Suppressor macrophage treated with lipopolysaccharide for 1 hour (primary cell): Measurements from ENCODE around the gene SPATS2L.

Experiments
- DNase-seq, 3 donors: peaks; one replicate each; pipeline ENCODE4 v3.0.0-alpha.2; 2020 to 2022

The SPATS2L gene

DNA sequence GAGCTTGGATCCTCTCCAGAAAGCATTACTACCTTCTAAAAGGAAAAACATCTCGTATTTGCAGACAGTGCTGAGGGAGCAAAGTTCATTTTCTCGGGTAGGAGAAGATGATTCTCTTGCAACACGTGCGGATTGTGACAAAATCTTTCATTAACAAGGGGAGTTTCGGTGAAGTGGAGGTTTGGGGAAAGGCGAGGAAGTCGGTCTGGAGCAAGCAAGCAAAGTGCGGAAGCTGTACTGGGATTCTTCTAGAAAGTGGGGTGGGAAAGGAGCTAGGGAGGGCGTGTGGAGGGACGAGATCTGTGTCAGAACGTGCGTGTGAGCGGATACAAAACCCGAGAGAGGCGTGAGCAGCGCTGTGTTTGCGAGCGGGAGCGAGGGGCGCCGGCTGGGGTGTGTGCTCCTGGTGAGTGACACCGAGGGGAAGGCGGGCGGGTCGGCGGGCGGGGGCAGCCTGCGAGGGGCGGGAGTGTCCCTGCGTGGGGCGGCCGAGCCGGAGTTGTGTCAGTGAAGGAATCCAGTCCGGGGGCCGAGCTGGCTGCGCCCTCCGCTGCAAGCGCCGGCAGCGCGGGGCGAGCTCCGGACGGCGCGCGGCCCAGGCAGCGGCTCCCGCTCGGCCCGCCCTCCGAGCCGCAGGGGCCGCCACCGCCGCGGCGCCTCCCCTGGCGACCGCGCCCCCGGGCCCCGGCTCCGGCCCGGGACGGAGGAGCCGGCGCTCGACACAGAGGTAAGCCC, at the start of gene SPATS2L:
TSS of gene SPATS2L (plus strand) at position 498 of the 735 bp plus-strand sequence. CDS start 82,552 bp downstream, outside the sequence.
- DNase-seq, result peak; percentile 77 to 90 (median 81)

- DNase-seq, result no peak
Measured at GRCh38 chr2:200257570-200257969, 48.9 kb upstream of the SPATS2L start.

GRCh38 chr2:200258081-200258480, 48.4 kb upstream of the SPATS2L start:
- no peak for DNase-seq

- DNase-seq, result peak; percentile 69 to 87 (median 83)
Measured at GRCh38 chr2:200258881-200259576, 47.5 kb upstream of the SPATS2L start.

DNA sequence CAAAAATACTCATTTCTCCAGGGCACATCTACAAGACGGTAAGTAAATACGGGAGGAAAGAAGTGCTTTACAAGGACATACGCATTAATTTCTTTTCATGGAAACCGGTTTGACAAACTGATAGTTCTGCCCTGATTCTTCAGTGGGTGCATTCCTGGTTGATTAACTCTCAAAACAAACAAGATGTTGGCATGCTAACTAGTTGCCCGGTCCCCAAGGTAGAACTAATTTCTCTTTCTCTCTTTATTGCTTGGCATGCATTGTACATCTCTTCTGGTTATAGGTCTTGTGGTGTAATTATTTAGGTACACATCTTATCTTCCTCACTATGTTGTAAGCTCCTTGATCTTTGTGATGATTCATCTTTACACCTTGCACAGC, 46.9 kb upstream of the SPATS2L start:
- no peak for DNase-seq

GRCh38 chr2:200262047-200262446, 44.4 kb upstream of the SPATS2L start:
- no peak for DNase-seq

- DNase-seq, result no peak
Measured at GRCh38 chr2:200263279-200263678, 43.2 kb upstream of the SPATS2L start.

DNA sequence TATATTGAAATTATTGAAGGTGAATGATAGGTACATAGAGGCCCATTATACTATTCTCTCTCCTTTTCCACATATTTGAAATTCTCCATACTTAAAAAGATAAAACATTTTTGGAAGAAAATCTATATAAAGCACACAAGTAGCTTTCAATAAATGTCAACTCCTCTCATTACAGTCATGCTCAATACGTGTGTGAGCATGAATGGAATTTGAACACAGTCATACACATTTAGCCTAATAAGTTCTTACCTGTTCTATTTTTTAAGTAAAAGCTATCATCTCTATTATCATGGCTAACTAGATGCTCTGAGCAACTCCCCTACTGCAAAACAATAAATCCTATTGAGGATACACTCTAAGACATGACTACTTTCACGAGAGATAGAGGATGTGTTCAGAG, 41.9 kb upstream of the SPATS2L start:
- DNase-seq, result no peak

GRCh38 chr2:200266406-200266805, 40.1 kb upstream of the SPATS2L start:
- DNase-seq, result no peak

GRCh38 chr2:200267350-200267749, 39.1 kb upstream of the SPATS2L start:
- DNase-seq, result no peak

DNA sequence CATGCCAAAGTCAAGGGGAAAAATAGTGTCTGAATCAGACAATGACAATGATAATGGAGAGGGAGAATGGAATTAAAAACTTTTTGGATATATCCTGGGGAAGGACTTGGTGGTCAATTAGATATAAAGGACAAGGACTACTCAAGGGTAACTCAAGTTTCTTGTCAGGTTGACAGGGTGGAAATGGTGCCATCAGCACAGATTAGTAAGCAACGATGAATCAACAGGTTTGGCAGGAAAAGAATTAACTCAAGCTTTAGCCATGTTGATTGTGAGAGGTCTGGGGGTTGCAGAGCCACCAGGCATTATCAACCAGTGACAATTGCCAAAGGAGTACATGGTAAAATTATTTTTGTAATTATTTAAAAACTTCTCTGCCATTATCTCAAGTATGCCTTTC, 35.8 kb upstream of the SPATS2L start:
- no peak for DNase-seq

DNA sequence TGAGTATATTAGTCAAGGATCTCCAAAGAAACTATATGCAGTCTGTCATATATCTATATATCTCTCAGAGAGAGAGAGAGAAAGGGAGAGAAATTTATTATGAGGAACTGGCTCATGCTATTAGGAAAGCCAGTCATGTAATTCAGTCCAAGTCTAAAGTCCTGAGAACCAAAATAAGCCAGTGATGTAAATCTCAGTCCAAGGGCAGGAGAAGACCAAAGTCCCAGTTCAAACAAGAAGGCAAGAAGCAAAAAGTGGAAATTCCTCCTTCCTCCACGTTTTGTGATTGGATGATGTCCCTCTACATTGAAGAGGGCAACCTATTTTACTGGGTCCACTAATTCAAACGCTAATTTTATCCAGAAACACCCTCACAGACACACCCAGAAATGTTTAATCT, 34.2 kb upstream of the SPATS2L start:
- DNase-seq, result no peak

- no peak for DNase-seq
Measured at GRCh38 chr2:200274116-200275075, 32.1 kb upstream of the SPATS2L start.

DNA sequence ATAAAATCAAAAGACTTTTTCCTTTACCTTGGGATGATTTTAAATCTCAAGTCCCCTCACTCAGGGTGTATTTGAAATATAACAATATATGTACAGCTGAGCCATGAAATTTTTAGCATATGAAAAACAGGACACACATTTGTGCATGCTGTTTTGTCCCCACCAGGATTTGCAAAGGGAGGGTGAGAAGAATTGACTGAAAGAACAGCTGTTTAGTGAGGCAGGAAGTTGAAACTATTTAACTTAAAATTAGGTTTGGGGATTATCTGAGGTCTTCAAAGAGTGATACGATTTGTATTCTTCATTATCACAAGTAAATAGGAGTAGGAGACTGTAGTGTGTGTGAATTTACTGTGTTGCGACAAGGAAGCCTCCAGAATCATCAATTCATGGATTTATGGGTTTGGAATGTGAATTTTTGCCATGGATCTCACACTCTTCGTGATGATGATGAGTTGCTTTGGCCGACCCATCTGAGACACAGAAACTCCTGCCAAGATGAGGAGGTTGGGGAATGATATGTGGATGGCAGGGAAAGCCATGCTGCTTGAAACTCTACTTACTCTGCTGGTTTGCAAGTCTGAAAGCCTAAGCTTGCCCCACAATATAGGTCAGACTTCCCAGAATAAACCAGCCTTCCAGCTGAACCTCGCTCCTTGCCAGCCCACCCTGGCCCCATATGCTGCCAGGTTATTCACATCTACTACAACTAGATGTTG, 31.0 kb upstream of the SPATS2L start:
- no peak for DNase-seq

DNA sequence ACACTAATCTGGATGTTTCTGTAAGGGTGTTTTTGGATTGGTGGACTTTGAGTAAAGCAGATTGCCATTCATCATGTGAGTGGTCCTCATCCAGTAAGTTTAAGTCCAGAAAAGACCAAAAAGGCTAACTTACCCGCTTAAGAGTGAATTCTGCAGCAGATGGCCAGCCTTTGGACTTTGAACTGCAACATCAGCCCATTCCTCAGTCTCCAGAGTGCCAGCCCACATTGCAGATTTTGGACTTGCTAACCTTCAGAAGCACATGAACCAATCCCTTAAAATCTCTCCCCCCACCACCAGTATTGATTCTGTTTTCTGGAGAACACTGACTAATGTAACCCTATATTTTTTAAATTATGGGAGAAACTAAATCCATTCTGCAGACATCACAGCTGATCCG, 30.0 kb upstream of the SPATS2L start:
- DNase-seq, result no peak

DNA sequence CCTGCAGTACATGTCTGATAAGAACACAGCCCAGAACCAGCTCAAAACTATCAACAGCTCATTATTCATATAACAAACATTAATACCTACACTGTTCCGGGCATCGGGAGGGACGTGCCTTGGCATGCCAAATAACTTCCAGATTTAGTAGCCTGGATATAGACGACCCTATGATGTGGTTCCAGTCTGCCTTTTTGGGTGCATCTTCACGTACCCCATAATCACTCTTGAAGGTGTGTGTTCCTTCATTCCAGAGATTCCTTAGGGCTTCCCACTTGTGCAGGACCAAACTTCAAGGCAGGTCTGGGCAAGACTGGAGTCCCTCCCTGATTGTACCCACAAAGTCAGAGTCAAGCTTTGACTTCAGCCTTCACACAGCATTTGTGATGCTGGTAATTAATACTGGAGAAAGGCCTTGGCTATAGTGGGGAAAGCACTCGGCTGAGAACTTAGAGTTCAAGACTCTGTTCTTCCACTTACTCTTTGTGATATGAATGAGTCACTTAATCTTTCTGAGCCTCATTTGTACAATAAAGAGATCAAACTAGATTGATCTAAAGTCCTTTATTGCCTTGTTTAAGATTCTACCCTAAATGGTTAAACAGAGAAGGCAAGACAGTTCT, 27.7 kb upstream of the SPATS2L start:
- DNase-seq, result no peak

DNA sequence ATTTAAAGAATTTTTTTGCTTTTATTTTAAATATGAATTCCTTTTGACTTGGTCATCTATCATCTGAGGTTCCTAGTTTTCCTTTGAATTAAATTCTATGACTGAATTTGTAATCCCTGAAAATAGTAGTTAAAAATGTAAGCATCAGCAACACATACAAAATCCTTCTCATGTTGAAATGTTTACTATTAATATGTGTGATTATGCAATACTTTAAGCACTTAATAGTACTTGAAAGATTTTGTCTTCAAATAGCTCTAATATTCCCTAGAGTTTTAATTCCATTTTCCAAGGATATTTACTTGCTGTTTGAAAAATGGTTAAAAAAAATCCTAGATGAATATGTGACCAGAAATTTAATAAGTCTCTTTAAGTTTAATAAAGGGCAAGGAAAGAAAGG, 26.6 kb upstream of the SPATS2L start:
- no peak for DNase-seq

GRCh38 chr2:200286578-200286977, 19.9 kb upstream of the SPATS2L start:
- no peak for DNase-seq

DNA sequence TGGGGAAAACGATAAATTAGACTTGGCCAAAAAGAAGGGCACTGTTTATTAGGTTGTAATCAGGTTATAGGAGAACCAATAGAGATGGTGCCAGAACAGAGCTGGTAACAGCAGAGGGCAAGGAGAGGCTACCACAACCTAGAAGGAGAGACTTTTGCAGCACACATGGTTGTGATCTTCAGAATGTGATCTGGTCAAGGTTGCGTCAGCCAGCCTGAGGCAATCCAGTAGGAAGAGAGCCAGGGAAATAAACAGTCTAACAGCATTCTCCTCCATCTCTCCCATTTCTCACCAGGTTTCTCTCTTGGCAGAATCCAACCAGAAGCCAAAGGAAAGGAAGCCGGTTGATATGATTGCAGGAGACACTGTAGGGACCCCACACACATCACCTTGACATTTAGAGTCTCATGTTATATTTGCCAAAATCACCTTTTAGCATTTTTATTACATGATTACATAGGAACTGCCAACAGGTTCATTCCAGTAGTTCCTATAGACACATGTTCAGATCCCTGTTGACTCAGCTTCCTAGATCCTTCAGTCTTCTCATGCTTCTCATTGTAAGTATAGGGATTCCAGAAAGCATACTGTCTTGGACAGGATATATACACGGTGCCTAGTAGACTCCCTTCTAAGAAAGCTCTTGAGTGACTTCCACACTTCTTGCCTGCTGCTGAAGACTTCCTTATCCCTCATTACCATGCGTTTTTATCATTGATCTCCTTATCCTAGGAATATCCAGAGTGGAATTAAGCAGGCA, 17.6 kb upstream of the SPATS2L start:
- DNase-seq, result no peak

DNA sequence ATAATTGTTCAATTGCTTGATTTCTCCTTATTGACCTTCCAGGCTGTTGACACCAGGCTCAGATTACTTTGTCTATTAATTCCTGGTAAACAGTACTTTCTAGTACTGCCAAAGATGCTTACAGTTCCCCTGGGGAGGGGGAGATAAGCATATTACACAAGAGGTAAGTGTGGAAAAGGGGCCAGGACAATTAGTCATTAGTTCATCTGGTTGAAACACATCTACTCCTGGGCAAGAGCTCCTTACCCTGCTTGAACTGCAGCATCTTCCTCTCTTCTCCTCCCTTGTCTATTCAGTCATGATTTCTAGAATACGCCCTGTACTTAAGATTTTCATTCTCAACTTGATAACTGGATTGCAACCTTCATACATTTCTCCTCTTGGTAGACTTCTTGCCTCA, 10.4 kb upstream of the SPATS2L start:
- no peak for DNase-seq

DNA sequence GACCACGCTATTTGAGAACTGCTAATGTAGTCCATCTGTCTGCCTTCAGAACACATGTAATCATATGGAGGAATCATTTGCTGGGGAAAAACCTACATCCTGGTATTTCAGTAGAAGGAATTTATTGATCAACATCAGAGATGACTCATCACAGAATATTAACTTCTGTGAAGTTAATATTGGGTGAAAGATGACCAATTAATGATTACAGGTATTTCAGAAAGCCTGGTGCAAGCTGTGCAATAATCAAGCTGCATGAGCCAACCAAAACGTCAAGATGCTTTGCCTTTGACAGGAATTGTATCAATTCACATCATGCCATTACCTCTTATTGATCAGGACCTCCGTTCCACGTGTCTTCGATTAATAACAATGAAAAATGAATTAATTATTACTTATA, 9.4 kb upstream of the SPATS2L start:
- DNase-seq, result no peak
